ENCODE measurements around the gene PIGL. TPM values are rescaled to one million over a fixed set of nuclear protein-coding genes. Genes with fewer than 3 reads are reported as not detected.

The PIGL gene
- total and polyA plus RNA-seq, 10 donors, result 14.5 to 81.9 (median 59.6) TPM

GRCh38 chr17:16272111-16272840 lies 55.3 kb downstream of the PIGL start:
- DNase-seq, result no peak
- 76 to 92% (median 82%) methylated on average over 3 of the region's 3 CpGs for WGBS, 5 donors
- Histone ChIP-seq H3K9me3 (peaks cover 0 to 12% (median 10%) of the 10 kb centered on the region in 8 donors), H3K27ac (no peak overlapping the region), H3K27me3 (replicated peaks in 1 of 7) (no peaks in the 10 kb centered on the region), H3K4me3 (no peak overlapping the region), H3K36me3 (no peaks in the 10 kb centered on the region), H3K4me1 (peaks cover 6 to 27% (median 18%) of the 10 kb centered on the region in 6 donors)
- TF ChIP-seq POLR2A (IDR thresholded peaks at IDR 0.05) (no peak), POLR2AphosphoS5 (IDR thresholded peaks at IDR 0.05) (no peak), CTCF (IDR thresholded peaks at IDR 0.05 in 8 of 11, conservative IDR thresholded peaks at IDR 0.05 in 3 of 11) (no peak)
- intact Hi-C loops (cut with DNase I; ENCODE audit: low total_unique reads), result no loop called here

DNA sequence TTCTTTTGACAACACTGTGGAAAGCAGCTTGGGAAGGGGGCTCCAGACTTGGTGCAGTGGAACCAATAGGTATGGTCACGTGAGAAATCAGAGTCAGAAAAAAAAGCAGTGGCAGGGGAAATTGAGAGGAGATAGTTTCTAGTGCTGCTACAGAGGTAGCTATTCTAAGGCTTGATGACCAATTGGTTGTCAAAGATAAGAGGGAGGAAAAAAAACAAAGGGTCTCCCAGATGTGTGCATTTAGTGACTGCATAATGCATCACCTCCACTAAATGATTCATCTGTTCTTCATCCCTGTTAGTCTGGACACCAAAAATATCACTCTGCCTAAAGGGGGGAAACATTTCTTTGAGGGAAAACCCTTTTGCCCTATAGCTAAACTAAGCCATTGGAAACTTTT lies 56.5 kb downstream of the PIGL start:
- no peak for TF ChIP-seq CTCF (IDR thresholded peaks at IDR 0.05 in 8 of 11, conservative IDR thresholded peaks at IDR 0.05 in 3 of 11)
- no peak for TF ChIP-seq POLR2A (IDR thresholded peaks at IDR 0.05)
- no peak for TF ChIP-seq POLR2AphosphoS5 (IDR thresholded peaks at IDR 0.05)
- H3K4me1 ChIP-seq, result peaks cover 0 to 15% (median 6%) of the 10 kb centered on the region in 6 donors
- no peak overlapping the region for H3K27ac ChIP-seq
- intact Hi-C loops (cut with DNase I; ENCODE audit: low total_unique reads), result no loop called here
- no peak overlapping the region for H3K4me3 ChIP-seq
- WGBS, 5 donors, result 85 to 100% (median 90%) methylated on average over 1 of the region's 1 CpG
- peaks cover 0 to 21% (median 12%) of the 10 kb centered on the region in 8 donors for H3K9me3 ChIP-seq
- no peak for DNase-seq
- peaks cover 0 to 7% (median 0%) of the 10 kb centered on the region in 6 donors for H3K36me3 ChIP-seq
- no peaks in the 10 kb centered on the region for H3K27me3 ChIP-seq (replicated peaks in 1 of 7)

GRCh38 chr17:16273929-16274339 lies 56.9 kb downstream of the PIGL start:
- H3K36me3 ChIP-seq, result peaks cover 0 to 9% (median 0%) of the 10 kb centered on the region in 6 donors
- no peaks in the 10 kb centered on the region for H3K27me3 ChIP-seq (replicated peaks in 1 of 7)
- no peak for DNase-seq
- peaks cover 0 to 21% (median 12%) of the 10 kb centered on the region in 8 donors for H3K9me3 ChIP-seq
- 73 to 80% (median 77%) methylated on average over 6 of the region's 6 CpGs for WGBS, 5 donors
- intact Hi-C loops (cut with DNase I; ENCODE audit: low total_unique reads), result no loop called here
- TF ChIP-seq CTCF (IDR thresholded peaks at IDR 0.05 in 8 of 11, conservative IDR thresholded peaks at IDR 0.05 in 3 of 11) (no peak), POLR2A (IDR thresholded peaks at IDR 0.05) (no peak), POLR2AphosphoS5 (IDR thresholded peaks at IDR 0.05) (no peak)
- H3K4me1 ChIP-seq, result peaks cover 0 to 10% (median 2%) of the 10 kb centered on the region in 6 donors
- H3K27ac ChIP-seq, result no peak overlapping the region
- no peak overlapping the region for H3K4me3 ChIP-seq

DNA sequence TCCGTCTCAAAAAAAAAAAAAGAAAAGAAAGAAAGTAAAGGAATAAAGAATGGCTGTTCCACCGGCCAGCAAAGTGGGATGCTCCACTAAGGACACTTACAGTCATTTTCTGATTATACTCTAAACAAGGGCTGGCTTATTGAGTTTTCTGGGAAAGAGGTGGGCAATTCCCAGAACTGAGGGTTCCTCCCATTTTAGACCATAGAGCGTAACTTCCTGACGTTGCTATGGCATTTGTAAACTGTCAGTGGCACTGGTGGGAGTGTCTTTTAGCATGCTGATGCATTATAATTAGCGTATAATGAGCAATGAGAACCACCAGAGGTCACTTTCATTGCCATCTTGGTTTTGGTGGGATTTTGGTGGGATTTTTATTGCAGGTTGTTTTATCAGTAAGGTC lies 58.0 kb downstream of the PIGL start:
- intact Hi-C loops (cut with DNase I; ENCODE audit: low total_unique reads), result no loop called here
- DNase-seq, result no peak
- TF ChIP-seq POLR2A (IDR thresholded peaks at IDR 0.05), result no peak
- no peak for TF ChIP-seq POLR2AphosphoS5 (IDR thresholded peaks at IDR 0.05)
- H3K4me1 ChIP-seq, result peaks cover 0 to 10% (median 0%) of the 10 kb centered on the region in 6 donors
- H3K36me3 ChIP-seq, result peaks cover 0 to 10% (median 0%) of the 10 kb centered on the region in 6 donors
- H3K27ac ChIP-seq, result no peak overlapping the region
- 87 to 91% (median 89%) methylated on average over 5 of the region's 5 CpGs for WGBS, 5 donors
- H3K27me3 ChIP-seq (replicated peaks in 1 of 7), result no peaks in the 10 kb centered on the region
- H3K4me3 ChIP-seq, result no peak overlapping the region
- peaks cover 0 to 21% (median 12%) of the 10 kb centered on the region in 8 donors for H3K9me3 ChIP-seq

Measured in spleen (tissue), 11 donors.